KMS-11 (cell line): ENCODE results near the gene GLB1L2.

Experiments
- H2AFZ ChIP-seq: fragments of 200-600 bp; sonication (generic); 2 replicates; pipeline ENCODE4 v1.6.1; 2016; ENCODE audit warnings: antibody characterized with exemption, mixed run types, low read depth
- H3K27ac ChIP-seq: fragments of 200-600 bp; sonication (generic); 2 replicates; pipeline ENCODE4 v1.6.1; 2016; ENCODE audit warnings: mild to moderate bottlenecking, mixed run types
- H3K27me3 ChIP-seq: fragments of 200-600 bp; sonication (generic); 2 replicates; pipeline ENCODE4 v1.6.1; 2017; ENCODE audit warnings: mild to moderate bottlenecking, low read depth, mixed run types, moderate library complexity; ENCODE audit not compliant: insufficient read depth
- H3K36me3 ChIP-seq: fragments of 200-600 bp; sonication (generic); 2 replicates; pipeline ENCODE4 v1.6.1; 2017; ENCODE audit warnings: mild to moderate bottlenecking, mixed run types; ENCODE audit not compliant: insufficient read depth
- H3K4me1 ChIP-seq: fragments of 200-600 bp; sonication (generic); 2 replicates; pipeline ENCODE4 v1.6.1; 2016; ENCODE audit warnings: mild to moderate bottlenecking, low read depth, mixed run types; ENCODE audit not compliant: poor library complexity, severe bottlenecking
- H3K4me2 ChIP-seq: fragments of 200-600 bp; sonication (generic); 2 replicates; pipeline ENCODE4 v1.7.0; 2016; ENCODE audit warnings: mild to moderate bottlenecking, mixed run types
- H3K4me3 ChIP-seq: fragments of 200-600 bp; sonication (generic); IDR thresholded peaks from 2 replicates; pipeline ENCODE4 v1.6.1; 2017; ENCODE audit warnings: low read depth, low read length, mixed read lengths; ENCODE audit not compliant: insufficient read depth
- H3K79me2 ChIP-seq: fragments of 200-600 bp; sonication (generic); 2 replicates; pipeline ENCODE4 v1.6.1; 2016; ENCODE audit warnings: low read depth, mixed run types; ENCODE audit not compliant: insufficient read depth
- H3K9ac ChIP-seq: fragments of 200-600 bp; sonication (generic); 2 replicates; pipeline ENCODE4 v1.6.1; 2016; ENCODE audit warnings: mild to moderate bottlenecking, mixed run types
- H4K20me1 ChIP-seq: fragments of 200-600 bp; sonication (generic); 2 replicates; pipeline ENCODE4 v1.6.1; 2016; ENCODE audit warnings: mild to moderate bottlenecking, mixed run types; ENCODE audit not compliant: insufficient read depth
- CTCF ChIP-seq: fragments of 200-600 bp; sonication (generic); conservative IDR thresholded peaks from 2 replicates; pipeline ENCODE4 v1.6.1; 2017; ENCODE audit warnings: low read depth, mild to moderate bottlenecking, antibody characterized with exemption, low read length, moderate library complexity, mixed read lengths

The GLB1L2 gene

GRCh38 chr11:134338654-134339053 is 6.9 kb downstream of the GLB1L2 start:
- Histone ChIP-seq H3K79me2 (no peaks in the 10 kb centered on the region), H4K20me1 (no peaks in the 10 kb centered on the region), H3K27me3 (no peaks in the 10 kb centered on the region), H2AFZ (no peak overlapping the region), H3K4me3 (no peak overlapping the region), H3K4me1 (no peaks in the 10 kb centered on the region), H3K36me3 (no peaks in the 10 kb centered on the region), H3K4me2 (no peak overlapping the region), H3K9ac (no peak overlapping the region), H3K27ac (no peak overlapping the region)
- TF ChIP-seq CTCF: no peak

- H3K4me1 ChIP-seq: no peaks in the 10 kb centered on the region
- no peaks in the 10 kb centered on the region for H3K36me3 ChIP-seq
- no peak overlapping the region for H3K27ac ChIP-seq
- H3K4me2 ChIP-seq: no peak overlapping the region
- H4K20me1 ChIP-seq: no peaks in the 10 kb centered on the region
- no peaks in the 10 kb centered on the region for H3K27me3 ChIP-seq
- H2AFZ ChIP-seq: no peak overlapping the region
- TF ChIP-seq CTCF: no peak
- no peaks in the 10 kb centered on the region for H3K79me2 ChIP-seq
- no peak overlapping the region for H3K4me3 ChIP-seq
- no peak overlapping the region for H3K9ac ChIP-seq
Measured at GRCh38 chr11:134339756-134340155, 8.0 kb downstream of the GLB1L2 start.

GRCh38 chr11:134340354-134340964 is 8.7 kb downstream of the GLB1L2 start:
- no peak for TF ChIP-seq CTCF
- no peaks in the 10 kb centered on the region for H3K4me1 ChIP-seq
- no peak overlapping the region for H3K4me2 ChIP-seq
- H2AFZ ChIP-seq: no peak overlapping the region
- H3K36me3 ChIP-seq: no peaks in the 10 kb centered on the region
- no peaks in the 10 kb centered on the region for H3K79me2 ChIP-seq
- H3K27me3 ChIP-seq: no peaks in the 10 kb centered on the region
- no peak overlapping the region for H3K27ac ChIP-seq
- no peak overlapping the region for H3K4me3 ChIP-seq
- no peak overlapping the region for H3K9ac ChIP-seq
- no peaks in the 10 kb centered on the region for H4K20me1 ChIP-seq

GRCh38 chr11:134341805-134342571 is 10.2 kb downstream of the GLB1L2 start:
- H3K79me2 ChIP-seq: no peaks in the 10 kb centered on the region
- H3K27ac ChIP-seq: no peak overlapping the region
- no peak overlapping the region for H3K4me3 ChIP-seq
- TF ChIP-seq CTCF: no peak
- no peak overlapping the region for H3K9ac ChIP-seq
- H3K4me1 ChIP-seq: no peaks in the 10 kb centered on the region
- no peaks in the 10 kb centered on the region for H3K36me3 ChIP-seq
- H3K4me2 ChIP-seq: no peak overlapping the region
- no peaks in the 10 kb centered on the region for H4K20me1 ChIP-seq
- H2AFZ ChIP-seq: no peak overlapping the region
- H3K27me3 ChIP-seq: no peaks in the 10 kb centered on the region
